GM12891 (cell line): Measurements from ENCODE around the gene PTPRR.

ENCODE experiments used
- PAX5 ChIP-seq: IDR thresholded peaks from 2 replicates; pipeline ENCODE4 v1.6.1; 2011; ENCODE audit warnings: low read length, moderate library complexity, mild to moderate bottlenecking; ENCODE audit not compliant: insufficient read depth, severe bottlenecking
- POLR2A ChIP-seq: IDR thresholded peaks from 2 replicates; pipeline ENCODE4 v1.6.1; 2011; ENCODE audit warnings: low read depth, low read length, control low read depth
- POLR2AphosphoS5 ChIP-seq: IDR thresholded peaks from 2 replicates; pipeline ENCODE4 v1.6.1; 2011; ENCODE audit warnings: low read depth, low read length, control low read depth
- POU2F2 ChIP-seq: IDR thresholded peaks from 2 replicates; pipeline ENCODE4 v1.6.1; 2011; ENCODE audit warnings: low read depth, mild to moderate bottlenecking, control low read depth, low read length, moderate library complexity
- SPI1 ChIP-seq: IDR thresholded peaks from 2 replicates; pipeline ENCODE4 v1.6.1; 2011; ENCODE audit warnings: low read depth, low read length, control low read depth
- TAF1 ChIP-seq: IDR thresholded peaks from 2 replicates; pipeline ENCODE4 v1.6.1; 2011; ENCODE audit warnings: low read depth, low read length, control low read depth

- TF ChIP-seq POLR2A (no peak), POLR2AphosphoS5 (no peak), SPI1 (no peak), POU2F2 (no peak), TAF1 (no peak), PAX5 (no peak)
Measured at GRCh38 chr12:70854881-70855568, 65.5 kb downstream of the PTPRR start.
